ENCODE results near the gene CHP2.
"Not testable (repeated sequence)": the region's sequence is repeated elsewhere in the genome, so short reads cannot be mapped to it uniquely, and the experiment has no call there.

Gene CHP2

DNA sequence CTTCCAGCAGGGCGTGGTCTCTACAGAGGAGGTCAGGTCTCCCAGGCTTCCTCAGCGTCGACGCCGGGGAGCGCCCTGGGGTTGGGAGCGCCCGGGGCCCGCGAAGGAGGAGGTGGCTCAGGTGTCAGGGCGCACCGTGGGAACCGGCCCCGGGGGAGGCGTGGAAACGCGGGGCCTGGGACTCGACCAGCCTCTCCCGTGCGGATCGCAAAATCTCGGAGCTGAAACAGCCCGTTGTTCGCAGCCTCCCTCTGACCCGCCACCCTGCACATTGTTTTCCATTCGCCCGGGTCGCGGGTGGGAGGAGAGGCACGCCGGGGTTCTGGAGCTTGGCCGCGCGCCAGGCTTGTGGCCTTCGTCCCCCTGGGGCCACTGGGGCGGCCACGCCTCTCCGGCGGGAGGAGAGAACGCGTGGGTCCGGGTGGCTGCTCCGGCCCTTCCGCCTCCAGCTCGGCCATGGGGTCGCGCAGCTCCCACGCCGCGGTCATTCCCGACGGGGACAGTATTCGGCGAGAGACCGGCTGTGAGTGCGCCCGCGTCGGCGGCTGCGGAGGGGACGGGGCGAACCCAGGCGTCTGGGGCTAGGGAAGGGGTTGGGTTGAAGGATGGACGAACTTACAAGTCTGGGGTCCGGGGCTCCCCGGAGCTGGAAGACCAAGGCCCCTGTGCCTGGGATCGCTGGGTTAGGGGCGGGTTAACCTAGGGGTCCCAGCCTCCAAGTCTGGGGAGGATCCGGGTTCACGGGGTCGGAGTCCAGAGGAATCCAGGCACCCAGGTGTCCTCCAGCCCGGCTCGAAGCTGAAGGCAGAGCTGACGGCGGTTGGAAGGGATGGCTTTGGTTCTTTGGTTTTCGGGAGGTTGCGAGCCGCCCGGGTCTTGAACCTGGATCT lies at the start of gene CHP2:
CHP2 (plus strand) TSS at position 433 of the 890 bp plus-strand sequence; CDS start at position 457, 24 bp downstream.
- DNase-seq, result no peak

DNA sequence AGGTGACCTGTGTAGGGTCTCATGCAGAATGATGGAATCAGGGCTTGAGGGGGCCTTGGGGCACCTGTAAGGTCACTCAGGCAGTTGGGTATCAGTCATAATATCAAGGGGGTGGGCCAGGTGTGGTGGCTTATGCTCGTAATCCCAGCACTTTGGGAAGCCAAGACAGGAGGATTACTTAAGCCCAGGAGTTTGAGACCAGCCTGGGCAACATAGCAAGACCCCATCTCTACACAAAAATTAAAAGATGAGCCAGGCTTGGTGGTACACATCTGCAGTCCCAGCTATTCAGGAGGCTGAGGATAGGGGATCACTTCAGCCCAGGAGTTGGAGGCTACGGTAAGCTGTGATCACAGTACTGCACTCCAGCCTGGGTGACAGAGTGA lies 49.3 kb upstream of the CHP2 start:
- DNase-seq, result no peak

DNA sequence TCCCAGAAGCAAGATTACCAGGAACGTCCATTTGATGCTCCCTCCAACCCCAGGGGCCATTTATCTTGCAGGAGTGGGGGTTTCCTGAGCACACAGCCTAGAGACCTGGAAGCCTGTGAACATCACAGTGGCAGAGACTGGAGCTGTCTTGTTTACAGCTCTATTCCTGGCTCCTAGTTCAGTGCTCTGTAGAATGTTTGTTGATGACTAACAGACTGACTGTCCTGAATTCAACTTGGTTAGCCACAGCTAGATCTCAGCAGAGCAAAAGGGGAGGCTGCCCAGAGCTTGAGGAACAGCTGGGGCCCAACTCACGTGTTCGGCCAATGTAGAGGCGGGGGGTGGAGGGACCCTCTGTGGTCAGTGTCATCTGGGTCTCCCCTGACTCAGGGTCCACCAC lies 48.4 kb upstream of the CHP2 start:
- no peak for DNase-seq

DNA sequence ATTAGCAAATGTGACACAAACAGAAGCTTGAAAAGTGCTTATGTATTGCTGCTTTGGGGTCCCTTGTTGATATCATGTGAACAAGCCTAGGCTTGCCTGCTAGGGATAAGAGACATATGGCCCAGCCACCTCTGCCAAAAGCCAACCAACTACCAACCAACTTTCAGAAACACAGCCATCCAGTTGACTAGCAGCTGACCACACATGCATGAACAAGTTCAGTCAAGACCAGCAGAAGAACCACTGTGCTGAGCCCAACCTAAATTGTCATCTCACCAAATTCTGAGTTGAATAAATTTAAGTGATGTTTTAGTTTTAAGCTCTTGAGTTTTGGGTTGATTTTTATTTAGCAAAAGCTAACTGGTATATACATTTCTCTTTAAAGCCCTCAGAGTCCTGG lies 45.3 kb upstream of the CHP2 start:
- DNase-seq, result no peak

DNA sequence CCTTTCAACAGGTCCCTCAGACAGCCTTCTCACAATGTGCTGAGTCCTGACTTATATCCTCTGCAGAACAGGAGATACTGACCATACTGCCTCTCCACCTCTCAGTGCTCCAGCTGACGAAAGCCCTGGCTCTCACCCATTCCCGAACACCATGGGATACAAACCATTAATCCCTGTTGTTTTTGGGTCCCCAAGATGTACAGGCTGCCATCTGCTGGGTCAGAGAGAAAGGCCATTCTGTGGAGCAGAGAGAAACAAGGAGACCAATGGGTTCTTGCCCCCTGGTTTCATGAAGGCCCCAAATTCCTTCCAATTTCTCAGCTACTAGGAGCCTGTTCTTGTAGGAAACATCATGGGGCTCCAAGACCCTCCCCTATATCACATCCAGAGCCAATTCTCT lies 44.8 kb upstream of the CHP2 start:
- DNase-seq, result no peak

DNA sequence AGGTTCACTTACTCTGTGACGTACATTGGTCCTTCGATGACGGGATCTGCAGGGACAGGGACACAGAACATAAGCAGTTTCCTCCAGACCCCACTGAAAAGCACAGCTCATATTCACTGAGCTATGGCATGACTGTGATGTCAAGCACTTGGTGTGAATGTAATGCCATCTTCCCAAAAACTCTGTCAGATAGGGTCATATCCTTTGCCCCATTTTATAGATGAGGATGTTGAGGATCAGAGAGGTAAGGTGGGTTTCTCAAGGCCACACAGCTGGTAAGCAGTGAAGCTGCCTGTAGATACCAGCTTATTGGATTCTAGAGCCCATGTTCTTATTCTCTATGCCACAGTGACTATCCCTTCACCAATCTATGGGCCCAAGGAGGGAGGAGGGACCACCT lies 44.3 kb upstream of the CHP2 start:
- no peak for DNase-seq

DNA sequence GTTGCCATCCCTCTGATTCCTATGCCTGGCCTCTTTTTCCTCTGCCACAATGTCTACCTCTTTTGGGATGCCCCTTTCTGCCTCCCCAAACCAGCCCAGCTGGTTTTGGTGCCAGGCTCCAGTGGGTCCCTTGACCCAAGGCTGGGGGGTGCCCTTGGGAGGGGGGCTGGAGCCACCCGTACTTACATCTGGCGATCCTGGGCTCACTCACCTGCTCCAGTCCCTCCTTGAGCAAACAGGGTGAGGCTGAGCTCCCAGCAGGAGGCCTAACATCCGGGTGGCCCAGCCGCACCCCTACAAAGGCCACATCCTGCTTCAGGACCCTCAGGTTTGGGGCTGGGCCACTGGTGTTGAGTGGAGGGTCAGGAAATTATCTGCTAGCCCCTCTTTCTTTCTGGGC lies 43.0 kb upstream of the CHP2 start:
- no peak for DNase-seq

DNA sequence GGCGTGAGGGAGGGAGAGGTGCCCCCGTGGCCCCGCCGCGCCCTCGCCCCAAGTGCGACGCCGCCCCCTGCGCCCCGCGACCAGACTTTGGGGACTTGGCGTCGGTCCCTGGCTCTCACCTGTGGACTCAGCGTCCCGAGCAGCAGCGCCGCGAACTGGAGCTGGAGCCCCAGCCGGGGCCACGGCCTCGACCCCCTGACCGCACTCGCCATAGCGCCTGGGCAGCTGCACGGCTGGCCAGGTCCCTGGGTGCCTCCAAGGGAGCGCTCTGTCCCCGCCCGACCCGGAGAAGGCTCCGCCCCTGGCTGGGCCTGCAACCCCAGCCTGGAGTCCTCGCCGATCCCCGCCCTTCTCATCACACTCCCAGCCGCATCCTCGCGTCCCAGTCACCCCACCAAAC lies 41.9 kb upstream of the CHP2 start, which contains the start of gene ERN2:
ERN2 (minus strand) TSS at position 247 of the 400 bp plus-strand sequence; CDS start at position 212, 35 bp downstream.
- DNase-seq, result no peak

DNA sequence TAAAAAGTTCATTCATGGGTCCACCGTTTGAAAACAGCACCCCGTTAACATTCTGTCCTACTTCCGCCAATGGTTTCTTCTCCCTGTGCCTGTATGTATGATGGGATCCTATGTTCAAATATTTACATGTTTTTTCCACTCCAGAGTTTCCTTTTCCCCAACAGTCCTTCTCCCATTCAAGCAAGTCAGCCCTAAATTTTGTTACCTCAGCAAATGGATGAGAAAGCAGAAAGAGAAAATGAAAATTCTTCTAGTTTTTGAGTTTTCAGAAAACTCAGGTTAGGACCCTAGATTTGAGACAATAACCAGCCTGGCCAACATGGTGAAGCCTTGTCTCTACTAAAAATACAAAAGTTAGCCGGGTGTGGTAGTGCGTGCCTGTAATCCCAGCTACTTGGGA lies 38.3 kb upstream of the CHP2 start:
- DNase-seq, result no peak

DNA sequence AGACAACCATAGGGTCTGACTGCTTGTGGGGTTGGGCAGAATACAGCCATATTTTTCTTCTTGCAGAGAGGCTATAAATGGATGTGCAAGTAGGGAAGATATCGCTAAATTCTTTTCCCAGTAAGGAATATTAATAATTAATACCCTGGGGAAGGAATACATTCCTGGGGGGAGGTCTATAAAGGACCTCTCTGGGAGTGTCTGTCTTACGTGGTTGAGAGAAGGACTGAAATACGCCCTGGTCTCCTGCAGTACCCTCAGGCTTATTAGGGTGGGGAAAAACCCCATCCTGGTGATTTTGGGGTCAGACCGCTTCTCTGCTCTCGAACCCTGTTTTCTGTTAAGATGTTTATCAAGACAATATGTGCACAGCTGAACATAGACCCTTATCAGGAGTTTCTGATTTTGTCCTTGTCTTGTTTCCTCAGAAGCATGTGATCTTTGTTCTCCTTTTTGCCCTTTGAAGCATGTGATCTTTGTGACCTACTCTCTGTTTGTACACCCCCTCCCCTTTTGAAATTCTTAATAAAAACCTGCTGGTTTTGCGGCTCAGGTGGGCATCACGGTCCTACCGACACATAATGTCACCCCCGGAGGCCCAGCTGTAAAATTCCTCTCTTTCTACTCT lies 32.1 kb upstream of the CHP2 start:
- DNase-seq, result not testable (repeated sequence)

DNA sequence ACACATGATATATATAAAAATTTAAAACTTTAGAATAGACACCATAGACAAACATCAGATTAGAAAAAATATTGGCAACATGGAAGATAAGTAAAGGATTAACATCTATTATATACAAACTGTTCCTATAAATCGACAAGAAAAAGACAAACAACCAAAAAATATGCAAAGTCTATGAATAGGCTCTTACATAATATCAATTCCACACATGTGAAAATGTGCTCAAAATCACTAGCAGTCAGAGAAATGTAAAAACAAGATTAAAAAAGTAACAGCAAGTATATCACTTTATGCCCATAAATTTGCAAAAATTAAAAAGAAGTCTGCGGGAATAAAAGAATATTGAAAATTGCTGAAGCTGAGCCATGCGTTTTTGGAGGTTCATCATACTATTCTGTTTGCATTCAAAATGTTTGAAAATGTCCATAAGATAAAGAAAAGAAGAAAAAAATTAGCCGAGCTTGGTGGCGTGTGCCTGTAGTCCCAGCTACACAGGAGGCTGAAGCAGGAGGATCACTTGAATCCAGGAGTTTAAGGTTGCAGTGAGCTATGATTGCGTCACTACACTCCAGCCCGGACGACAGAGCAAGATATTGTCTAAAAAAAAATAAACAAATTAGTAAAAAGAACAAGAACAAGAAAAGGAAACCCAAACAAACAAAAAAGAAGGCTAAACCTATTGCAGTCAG lies 30.6 kb upstream of the CHP2 start:
- DNase-seq, result no peak

DNA sequence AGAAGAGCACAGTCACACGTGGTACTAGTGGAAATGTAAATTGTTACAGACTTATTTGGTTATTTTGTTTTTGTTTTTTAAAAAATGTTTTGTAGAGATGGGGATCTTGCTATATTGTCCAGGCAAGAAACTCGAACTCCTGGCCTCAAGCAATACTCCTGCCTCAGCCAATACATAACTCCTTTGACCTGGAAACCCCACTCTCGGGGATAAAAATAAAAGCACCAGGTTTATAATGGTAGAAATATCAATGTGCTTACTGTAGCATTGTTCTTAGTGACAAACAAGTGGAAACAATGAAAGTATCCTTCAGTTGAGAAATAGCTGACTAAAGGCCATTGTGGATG lies 30.1 kb upstream of the CHP2 start:
- no peak for DNase-seq

DNA sequence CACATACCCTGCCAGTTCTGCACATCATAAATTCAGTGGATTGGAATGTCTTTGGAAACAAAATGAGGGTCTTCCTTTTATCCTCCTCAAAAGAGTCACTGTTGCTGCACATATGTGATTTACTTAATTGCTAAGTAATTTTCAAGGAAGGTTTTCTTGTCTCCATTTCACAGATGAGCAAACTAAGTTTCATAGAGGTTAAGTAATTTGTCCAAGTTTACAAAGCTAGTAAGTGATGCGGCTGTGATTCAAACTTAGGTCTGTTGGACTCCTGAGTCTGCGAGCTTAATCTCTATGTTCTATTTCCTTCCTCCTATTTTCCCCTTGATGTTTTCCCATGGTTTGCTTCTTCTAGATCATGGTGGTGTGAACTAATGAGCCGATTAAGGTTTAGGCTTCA lies 28.1 kb upstream of the CHP2 start:
- no peak for DNase-seq

DNA sequence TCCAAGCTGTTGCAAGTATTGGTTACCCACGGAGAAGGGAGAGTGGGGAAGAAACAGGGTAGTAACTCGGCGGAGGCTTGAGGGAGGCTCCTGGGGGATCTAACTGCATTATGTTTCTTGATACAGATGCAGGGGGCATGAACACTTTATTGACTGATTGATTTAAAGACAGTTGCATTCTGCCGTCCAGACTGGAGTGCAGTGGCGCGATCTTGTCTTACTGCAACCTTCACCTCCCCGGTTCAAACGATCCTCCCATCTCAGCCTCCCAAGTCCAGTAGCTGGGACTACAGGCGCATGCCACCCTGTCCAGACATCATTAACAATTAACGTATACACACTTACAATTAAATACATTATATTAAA lies 26.7 kb upstream of the CHP2 start:
- no peak for DNase-seq

DNA sequence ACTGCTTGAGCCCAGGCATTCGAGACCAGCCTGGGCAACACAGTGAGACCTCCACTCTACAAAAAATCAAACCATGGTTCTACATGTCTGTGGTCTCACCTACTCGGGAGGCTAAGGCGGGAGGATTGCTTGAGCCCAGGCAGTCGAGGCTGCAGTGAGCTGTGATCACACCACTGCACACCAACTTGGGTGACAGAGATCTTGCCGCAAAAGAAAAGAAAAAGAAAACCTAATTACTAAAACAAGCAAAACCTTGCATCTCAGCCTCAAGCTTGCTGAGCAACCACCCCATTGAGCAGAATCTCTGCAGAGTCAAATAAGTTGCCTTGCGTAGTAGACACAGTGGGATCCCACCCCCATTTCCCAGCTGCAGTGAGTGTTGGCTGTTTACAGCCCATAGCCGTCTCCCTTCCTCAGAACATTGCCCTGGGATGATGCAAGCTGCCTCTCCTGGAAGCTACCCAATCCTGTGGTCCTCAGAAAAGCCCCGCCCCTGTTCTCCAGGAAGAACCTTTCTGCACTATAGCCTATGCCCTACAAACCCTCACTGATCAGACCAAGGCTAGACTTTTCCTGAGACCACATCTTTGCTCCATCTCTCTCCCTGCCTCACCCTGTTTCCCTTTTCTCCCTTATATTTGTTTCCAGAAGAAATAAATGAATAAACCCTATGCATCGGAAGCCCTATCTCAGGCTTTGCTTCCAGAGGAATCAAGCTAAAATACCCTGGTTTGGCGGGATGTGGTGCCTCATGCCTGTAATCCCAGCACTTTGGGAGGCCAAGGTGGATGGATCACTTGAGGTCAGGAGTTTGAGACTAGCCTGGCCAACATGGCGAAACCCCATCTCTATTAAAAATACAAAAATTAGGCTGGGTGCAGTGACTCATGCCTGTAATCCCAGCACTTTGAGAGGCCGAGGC lies 25.1 kb upstream of the CHP2 start:
- DNase-seq, result no peak

DNA sequence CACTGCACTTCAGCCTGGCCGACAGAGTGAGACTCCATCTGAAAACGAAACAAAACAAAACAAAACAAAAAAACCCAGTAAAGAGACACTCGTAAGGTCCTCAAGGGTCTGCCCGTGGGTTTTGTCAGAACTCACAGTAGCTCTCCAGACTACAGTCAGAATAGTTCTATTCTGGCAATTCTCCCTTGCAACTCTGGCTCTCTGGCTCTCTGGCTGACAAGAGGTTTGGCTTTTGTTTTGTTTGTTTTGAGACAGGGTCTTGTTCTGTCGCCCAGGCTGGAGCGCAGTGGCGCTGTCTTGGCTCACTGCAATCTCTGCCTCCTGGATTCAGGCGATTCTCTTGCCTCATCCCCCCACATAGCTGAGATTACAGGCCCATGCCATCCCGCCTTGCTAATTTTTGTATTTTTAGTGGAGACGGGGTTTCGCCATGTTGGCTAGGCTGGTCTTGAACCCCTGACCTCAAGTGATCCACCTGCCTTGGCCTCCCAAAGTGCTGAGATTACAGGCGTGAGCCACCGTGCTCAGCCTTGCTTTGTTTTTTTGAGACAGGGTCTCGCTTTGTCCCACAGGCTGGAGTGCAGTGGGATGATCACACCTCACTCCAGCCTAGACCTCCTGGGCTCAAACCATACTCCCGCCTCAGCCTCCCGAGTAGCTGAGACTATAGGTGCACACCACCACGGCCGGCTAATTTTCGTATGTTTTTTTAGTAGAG lies 20.5 kb upstream of the CHP2 start:
- no peak for DNase-seq

DNA sequence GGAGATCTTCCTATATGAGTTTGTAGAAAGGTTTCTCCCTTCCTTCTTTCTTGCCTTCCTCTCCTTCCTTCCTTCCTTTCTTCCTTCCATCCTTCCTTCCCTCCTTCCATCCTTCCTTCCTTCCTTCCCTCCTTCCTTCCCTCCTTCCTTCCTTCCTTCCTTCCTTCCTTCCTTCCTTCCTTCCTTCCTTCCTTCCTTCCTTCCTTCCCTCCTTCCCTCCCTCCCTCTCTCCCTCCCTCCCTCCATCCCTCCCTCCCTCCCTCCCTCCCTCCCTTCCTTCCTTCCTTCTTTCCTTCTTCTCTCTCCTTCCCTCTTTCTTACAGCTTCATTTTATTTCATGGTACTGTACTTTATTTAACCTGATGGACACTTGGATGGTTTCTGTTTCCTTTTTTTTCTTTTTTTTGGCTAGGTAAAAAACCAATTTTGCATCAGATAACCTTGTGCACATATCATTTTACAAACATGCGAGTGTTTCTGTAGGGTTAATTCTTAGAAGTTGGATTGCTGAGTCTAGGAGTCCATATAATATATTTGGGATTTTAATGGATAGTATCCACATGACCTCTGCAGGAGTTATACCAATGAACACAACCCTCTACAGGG lies 17.3 kb upstream of the CHP2 start:
- not testable (repeated sequence) for DNase-seq

DNA sequence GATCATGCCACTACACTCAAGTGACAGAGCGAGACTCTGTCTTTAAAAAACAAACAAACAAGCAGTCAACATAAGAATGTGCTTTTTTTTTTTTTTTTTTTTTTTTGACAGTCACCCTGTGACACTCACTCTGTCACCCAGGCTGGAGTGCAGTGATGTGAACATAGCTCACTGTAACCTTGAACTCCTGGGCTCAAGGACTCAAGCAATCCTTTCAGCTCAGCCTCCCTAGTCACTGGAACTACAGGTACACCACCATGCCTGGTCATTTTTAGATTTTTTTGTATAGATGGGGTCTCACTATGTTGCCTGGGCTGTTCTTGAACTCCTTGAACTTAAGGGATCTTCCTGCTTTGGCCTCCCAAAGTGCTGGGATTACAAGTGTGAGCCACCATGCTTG lies 15.3 kb upstream of the CHP2 start:
- DNase-seq, result no peak

DNA sequence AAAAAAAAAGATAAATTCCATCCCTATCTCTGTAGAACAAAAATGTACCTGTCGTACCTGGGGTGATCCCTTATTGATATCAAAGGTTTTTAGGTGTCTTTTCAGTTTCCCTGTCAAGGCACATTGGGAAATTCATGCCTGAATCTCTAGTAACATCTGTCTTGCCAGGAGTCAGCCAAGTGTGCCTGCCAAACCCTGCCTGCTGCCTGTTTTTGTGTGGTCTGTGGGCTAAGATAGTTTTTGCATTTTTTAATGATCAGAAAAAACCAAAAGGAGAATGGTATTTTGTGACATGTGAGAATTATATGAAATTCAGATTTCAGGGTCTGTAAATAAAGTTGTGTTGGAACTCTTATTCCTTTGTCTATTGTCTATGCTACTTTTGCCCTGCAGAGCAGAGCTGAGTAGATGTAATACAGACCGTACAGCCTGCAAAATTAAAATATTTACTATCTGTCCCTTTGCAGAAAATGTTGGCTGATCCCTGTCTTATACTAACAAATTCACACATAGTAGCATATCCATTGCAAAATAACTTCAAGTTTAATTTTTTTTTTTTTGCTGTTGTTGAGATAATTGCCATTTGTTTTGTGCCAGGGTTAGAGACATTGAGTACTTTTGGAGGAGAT lies 13.0 kb upstream of the CHP2 start:
- no peak for DNase-seq

DNA sequence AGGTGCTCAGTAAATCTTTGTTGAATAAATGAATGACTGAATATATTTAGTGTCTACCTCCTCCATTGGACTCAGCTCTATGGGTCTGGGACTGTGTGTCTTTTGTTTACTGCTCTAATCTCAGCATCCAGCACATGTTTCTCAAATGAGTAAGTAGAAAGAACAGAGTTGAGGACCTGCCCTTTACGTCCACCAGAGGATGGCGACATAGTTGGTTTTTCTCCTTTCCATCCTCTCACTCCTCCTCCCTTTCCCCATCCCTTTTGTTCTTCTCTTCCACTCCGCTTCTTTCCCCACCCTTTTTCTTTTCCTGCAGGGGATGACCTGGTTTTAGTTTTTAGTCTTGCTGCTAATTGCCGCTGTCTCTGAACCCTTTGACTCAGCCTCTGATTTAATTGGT lies 12.1 kb upstream of the CHP2 start:
- no peak for DNase-seq

DNA sequence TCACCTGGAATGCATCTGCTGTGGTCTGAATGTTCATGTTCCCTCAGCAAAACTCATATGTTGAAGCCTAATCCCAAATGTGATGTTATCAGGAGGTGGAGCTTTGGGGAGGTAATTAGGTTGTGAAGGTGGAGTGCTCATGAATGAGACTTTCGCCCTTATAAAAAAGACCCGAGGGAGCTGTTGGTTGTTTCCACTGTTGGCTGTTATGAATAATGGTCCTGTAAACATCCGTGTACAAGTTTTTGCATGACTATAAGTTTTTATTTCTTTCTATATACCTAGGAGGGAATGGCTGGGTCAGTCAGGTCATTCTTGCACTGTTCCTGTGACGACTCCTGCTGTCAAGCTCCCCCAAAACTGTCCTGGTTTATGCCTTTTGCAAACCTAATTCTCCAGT lies 9.6 kb upstream of the CHP2 start:
- DNase-seq, result no peak

Measured in right forelimb (tissue), 1 donor.